Activated CD4-positive, alpha-beta T cell treated with anti-CD3 and anti-CD28 coated beads for 24 hours (primary cell): ENCODE results near the gene RCOR1.
"Not testable (repeated sequence)": the region's sequence is repeated elsewhere in the genome, so short reads cannot be mapped to it uniquely, and the experiment has no call there.

Source experiments
- DNase-seq, 2 donors: peaks; one replicate each; pipeline ENCODE4 v3.0.0-alpha.2; 2020; ENCODE audit warnings: low read depth in 2 of 2

The RCOR1 gene

GRCh38 chr14:102629808-102630350 is 37.4 kb downstream of the RCOR1 start:
- no peak for DNase-seq

- no peak for DNase-seq
These were observed 38.0 kb downstream of the RCOR1 start for GRCh38 chr14:102630405-102630804.

- no peak for DNase-seq
These were observed 38.4 kb downstream of the RCOR1 start for GRCh38 chr14:102630881-102631280.

GRCh38 chr14:102633906-102634595 is 41.6 kb downstream of the RCOR1 start:
- DNase-seq = no peak

GRCh38 chr14:102639611-102640010 is 47.2 kb downstream of the RCOR1 start:
- DNase-seq = not testable (repeated sequence)

GRCh38 chr14:102644523-102644922 is 52.1 kb downstream of the RCOR1 start:
- DNase-seq = no peak

GRCh38 chr14:102645746-102646440 is 53.4 kb downstream of the RCOR1 start:
- no peak for DNase-seq

GRCh38 chr14:102646615-102647014 is 54.2 kb downstream of the RCOR1 start:
- no peak for DNase-seq

- DNase-seq = no peak
These were observed 59.7 kb downstream of the RCOR1 start for GRCh38 chr14:102652194-102652593.

GRCh38 chr14:102654298-102654697 is 61.8 kb downstream of the RCOR1 start:
- peak in 1 of 2 donors; percentile 6 for DNase-seq

GRCh38 chr14:102655137-102655536 is 62.7 kb downstream of the RCOR1 start:
- no peak for DNase-seq

- no peak for DNase-seq
These were observed 67.3 kb downstream of the RCOR1 start for GRCh38 chr14:102659797-102660196.

GRCh38 chr14:102661614-102662013 is 69.2 kb downstream of the RCOR1 start:
- DNase-seq = no peak

GRCh38 chr14:102662636-102663430 is 70.4 kb downstream of the RCOR1 start:
- no peak for DNase-seq

GRCh38 chr14:102663440-102663839 is 71.0 kb downstream of the RCOR1 start:
- no peak for DNase-seq

- DNase-seq = no peak
These were observed 73.2 kb downstream of the RCOR1 start for GRCh38 chr14:102665621-102666020.

GRCh38 chr14:102666635-102667034 is 74.2 kb downstream of the RCOR1 start:
- DNase-seq = no peak

GRCh38 chr14:102667703-102668102 is 75.3 kb downstream of the RCOR1 start:
- DNase-seq = no peak

GRCh38 chr14:102668291-102668873 is 75.9 kb downstream of the RCOR1 start:
- DNase-seq = no peak

GRCh38 chr14:102671410-102671809 is 79.0 kb downstream of the RCOR1 start:
- no peak for DNase-seq

- DNase-seq = no peak
These were observed 80.0 kb downstream of the RCOR1 start for GRCh38 chr14:102672410-102672960.

GRCh38 chr14:102675396-102675795 is 82.9 kb downstream of the RCOR1 start:
- DNase-seq = no peak
